Esophagus (tissue), 2 donors: Measurements from ENCODE around the gene RPS21. TPM values are rescaled to one million over a fixed set of nuclear protein-coding genes. Genes with fewer than 3 reads are reported as not detected.

Source experiments
- H3K27ac ChIP-seq, 2 donors: one replicate each; pipeline ENCODE4 v1.5.1; 2013; ENCODE audit warnings: low read depth in 2 of 2, mild to moderate bottlenecking in 2 of 2, inconsistent platforms in 1 of 2, low read length in 1 of 2, moderate library complexity in 1 of 2
- H3K27me3 ChIP-seq, 2 donors: one replicate each; pipeline ENCODE4 v1.6.1; 2013; ENCODE audit warnings: low read length in 2 of 2, control low read depth in 1 of 2, mild to moderate bottlenecking in 1 of 2; ENCODE audit not compliant: insufficient read depth in 2 of 2, control insufficient read depth in 1 of 2
- H3K36me3 ChIP-seq, 2 donors: one replicate each; pipeline ENCODE4 v1.6.1; 2013; ENCODE audit warnings: low read length in 1 of 2; ENCODE audit not compliant: control insufficient read depth in 2 of 2, insufficient read depth in 2 of 2
- H3K4me1 ChIP-seq, 2 donors: one replicate each; pipeline ENCODE4 v1.6.1; 2013; ENCODE audit warnings: low read length in 1 of 2; ENCODE audit not compliant: control insufficient read depth in 2 of 2, insufficient read depth in 2 of 2
- H3K4me3 ChIP-seq, 2 donors: one replicate each; pipeline ENCODE4 v1.5.1; 2013; ENCODE audit warnings: low read length in 2 of 2, mild to moderate bottlenecking in 2 of 2, low read depth in 1 of 2, moderate library complexity in 1 of 2
- H3K9me3 ChIP-seq, 2 donors: one replicate each; pipeline ENCODE4 v1.6.1; 2013; ENCODE audit warnings: mild to moderate bottlenecking in 2 of 2, low read depth in 1 of 2, low read length in 1 of 2, moderate library complexity in 1 of 2; ENCODE audit not compliant: control insufficient read depth in 2 of 2, insufficient read depth in 1 of 2
- WGBS, 2 donors: extraction: QIAGEN DNeasy Blood & Tissue Kit; methylation state at CpG; one replicate each; pipeline ENCODE4 v1.1.7; 2013; 5-methylcytosine and 5-hydroxymethylcytosine counted together
- polyA plus RNA-seq, 2 donors: library from polyadenylated mRNA; stranded (reverse); fragments of 200-250 nt; gene quantifications; one replicate each; pipeline ENCODE4 v1.2.3, GENCODE V29; 2013
- donor health status: healthy with polysubstance abuse.
- donor health status: Bipolar disorder and iron deficiency.

The RPS21 gene
- polyA plus RNA-seq, 2 donors: 4,370 to 5,155 TPM

- no peaks in the 10 kb centered on the region for H3K9me3 ChIP-seq
- peaks cover 0 to 9% of the 10 kb centered on the region in 2 donors for H3K36me3 ChIP-seq
- no peak overlapping the region for H3K4me3 ChIP-seq
- no peaks in the 10 kb centered on the region for H3K27me3 ChIP-seq
- 40 to 56% methylated on average over 6 to 7 of the region's 7 CpGs for WGBS, 2 donors
- H3K27ac ChIP-seq: peak overlapping the region; percentile 60 to 87
- peaks cover 39 to 78% of the 10 kb centered on the region in 2 donors for H3K4me1 ChIP-seq
These were observed 29.2 kb upstream of the RPS21 start for GRCh38 chr20:62357681-62358080.

DNA sequence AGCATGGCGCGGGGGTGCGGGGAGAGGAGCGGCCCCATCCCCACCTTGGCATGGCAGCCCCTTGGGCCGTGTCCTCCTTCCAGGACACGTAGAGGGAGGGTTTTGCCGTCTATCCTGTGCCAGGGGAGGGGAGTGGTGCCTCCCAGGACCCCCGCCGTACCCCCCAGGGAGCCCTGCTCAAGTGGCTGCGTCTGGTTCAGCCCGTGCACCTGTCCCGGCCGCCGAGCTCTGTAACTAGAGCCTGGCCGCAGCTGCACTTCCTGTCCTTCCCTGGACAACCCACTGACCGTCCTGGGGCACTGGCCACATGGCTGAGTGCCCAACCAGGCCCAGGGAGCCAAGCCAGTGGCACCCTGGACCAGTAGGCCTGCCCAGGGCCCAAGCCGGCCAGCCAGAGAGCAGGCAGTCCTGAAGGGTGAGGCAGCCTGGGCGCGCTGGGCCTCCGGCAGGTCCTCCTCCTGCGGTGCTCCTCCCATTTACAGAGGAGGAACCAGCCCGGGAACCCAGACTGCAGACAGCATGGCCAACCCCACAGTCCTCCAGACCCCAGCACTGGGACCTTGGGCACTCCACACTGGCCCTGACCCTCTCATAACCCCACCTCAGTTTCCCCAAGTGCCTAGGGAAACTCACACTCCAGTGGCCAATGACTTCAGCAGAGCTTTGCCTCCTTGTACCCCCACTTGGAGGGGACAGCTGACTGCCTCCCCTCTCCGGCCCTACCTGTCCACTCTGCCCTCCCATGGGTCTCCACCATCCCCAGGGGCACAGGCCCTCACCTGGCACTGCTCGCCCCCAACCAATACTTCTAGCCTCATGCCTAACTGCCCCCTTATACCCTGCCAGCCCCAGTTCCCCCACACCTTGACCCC, 28.5 kb upstream of the RPS21 start:
- Histone ChIP-seq H3K27ac (peak overlapping the region; percentile 60 to 87), H3K27me3 (no peaks in the 10 kb centered on the region), H3K36me3 (peaks cover 0 to 9% of the 10 kb centered on the region in 2 donors), H3K9me3 (no peaks in the 10 kb centered on the region), H3K4me1 (peaks cover 44 to 78% of the 10 kb centered on the region in 2 donors), H3K4me3 (no peak overlapping the region)
- 41 to 49% methylated on average over 24 of the region's 24 CpGs for WGBS, 2 donors

DNA sequence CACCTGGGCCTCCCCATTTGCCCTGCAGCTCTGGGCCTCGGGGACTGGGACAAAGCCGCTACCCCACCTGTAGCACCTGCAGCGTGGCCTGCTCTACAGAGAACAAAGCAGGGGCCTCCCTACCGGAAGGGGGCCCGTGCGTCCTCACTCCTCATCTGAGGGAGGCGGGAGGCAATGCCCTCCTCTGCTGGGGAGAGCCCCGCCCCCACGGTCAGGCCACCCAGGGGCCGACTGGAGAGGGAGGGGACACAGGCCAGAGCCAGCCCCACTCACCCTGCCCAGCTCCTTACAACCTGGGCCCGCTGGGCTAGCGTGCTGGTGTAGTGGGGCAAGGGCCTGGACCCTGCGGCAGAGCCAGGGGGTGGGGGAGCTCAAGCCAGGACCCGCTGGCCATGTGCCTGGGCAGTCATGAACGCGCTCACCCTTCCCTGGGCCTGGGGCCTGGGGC, 27.8 kb upstream of the RPS21 start:
- Histone ChIP-seq H3K27me3 (no peaks in the 10 kb centered on the region), H3K27ac (peak overlapping the region; percentile 60 to 87), H3K4me1 (peaks cover 43 to 85% of the 10 kb centered on the region in 2 donors), H3K4me3 (no peak overlapping the region), H3K9me3 (no peaks in the 10 kb centered on the region), H3K36me3 (peaks cover 0 to 10% of the 10 kb centered on the region in 2 donors)
- 35 to 50% methylated on average over 15 to 16 of the region's 16 CpGs for WGBS, 2 donors

DNA sequence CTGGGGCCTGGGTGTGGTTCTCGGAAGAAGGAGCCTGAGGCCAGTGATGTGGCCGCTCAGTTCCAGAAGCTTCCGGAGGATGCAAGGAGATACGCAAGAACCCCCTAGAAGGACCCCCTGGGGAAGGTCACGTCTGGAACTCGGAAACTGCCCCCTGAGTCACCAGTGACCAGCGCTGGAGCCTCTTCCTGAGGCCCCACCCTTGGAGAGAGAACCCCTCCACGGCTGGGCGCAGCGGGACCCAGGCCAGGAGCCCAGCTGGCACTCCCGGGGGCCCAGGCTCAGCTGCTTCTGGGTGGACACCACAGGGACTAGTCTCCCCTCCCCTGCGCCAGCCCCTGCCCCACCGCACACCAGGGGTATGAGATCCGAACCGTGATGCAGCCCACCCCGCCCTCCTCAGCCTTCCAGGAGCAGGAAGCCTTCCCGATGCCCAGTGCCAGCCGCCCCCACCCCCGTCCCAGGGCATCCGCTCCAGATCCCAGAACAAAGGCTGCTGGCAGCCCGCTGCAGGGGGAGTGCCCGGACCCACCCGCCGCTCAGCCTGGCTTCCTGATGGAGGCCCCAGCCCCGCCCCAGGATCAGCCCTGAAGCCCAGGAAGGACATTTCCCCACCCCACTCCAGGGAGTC, 27.3 kb upstream of the RPS21 start:
- Histone ChIP-seq H3K9me3 (no peaks in the 10 kb centered on the region), H3K27ac (peak overlapping the region; percentile 66 to 87), H3K36me3 (peaks cover 0 to 12% of the 10 kb centered on the region in 2 donors), H3K4me1 (peaks cover 46 to 89% of the 10 kb centered on the region in 2 donors), H3K4me3 (no peak overlapping the region), H3K27me3 (no peaks in the 10 kb centered on the region)
- WGBS, 2 donors: 27 to 45% methylated on average over 24 to 25 of the region's 25 CpGs

DNA sequence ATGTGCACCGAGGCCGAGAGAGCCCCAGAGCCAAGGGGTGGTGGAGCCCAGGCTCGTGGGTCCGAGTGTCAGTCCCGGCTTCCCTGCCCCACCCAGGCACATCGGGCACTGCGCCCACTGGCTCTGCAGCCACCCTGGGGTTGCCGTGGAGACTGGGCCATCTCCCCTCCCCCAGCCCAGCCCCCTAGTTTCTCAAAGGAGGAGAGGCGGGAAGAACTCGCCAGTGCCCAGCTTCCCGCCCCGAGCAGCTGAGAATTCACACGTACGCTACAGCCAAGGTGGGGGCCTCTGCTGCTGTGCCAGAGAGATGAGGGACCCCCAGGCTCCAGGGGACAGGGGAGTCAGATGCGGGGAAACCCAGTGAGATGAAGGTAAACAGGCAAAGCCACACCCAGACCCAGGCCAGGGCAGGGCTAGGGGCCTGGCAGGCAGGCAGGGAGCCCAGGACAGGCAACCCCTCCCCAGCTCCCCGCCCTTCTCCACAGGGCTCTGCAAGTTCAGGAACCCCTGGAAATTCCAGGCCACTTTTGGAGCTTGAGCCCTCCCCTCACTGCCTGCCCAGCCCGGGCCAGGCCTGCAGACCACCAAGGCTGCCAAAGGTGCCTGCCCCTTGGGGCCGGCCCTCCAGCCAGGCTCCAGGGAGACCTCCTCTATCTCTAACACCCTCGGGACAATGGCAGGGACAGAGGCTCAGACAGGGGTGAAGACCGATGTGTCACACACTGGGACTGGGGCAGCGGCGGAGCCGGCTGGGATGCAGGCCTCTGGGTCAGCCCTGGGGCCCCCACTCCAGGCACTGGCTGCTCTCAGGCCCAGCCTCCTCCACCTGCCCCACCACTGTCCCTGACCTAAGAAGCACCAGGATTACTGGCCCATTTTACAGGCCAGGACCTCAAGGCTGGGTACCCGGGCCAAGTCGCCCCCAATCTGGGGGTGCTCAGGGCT, 25.8 kb upstream of the RPS21 start:
- Histone ChIP-seq H3K27me3 (no peaks in the 10 kb centered on the region), H3K4me1 (peaks cover 35 to 81% of the 10 kb centered on the region in 2 donors), H3K36me3 (peaks cover 0 to 10% of the 10 kb centered on the region in 2 donors), H3K9me3 (no peaks in the 10 kb centered on the region), H3K27ac (peak overlapping the region; percentile 62 to 88), H3K4me3 (no peak overlapping the region)
- 31 to 53% methylated on average over 25 of the region's 25 CpGs for WGBS, 2 donors

GRCh38 chr20:62361799-62362589, 24.9 kb upstream of the RPS21 start:
- peaks cover 35 to 76% of the 10 kb centered on the region in 2 donors for H3K4me1 ChIP-seq
- no peaks in the 10 kb centered on the region for H3K9me3 ChIP-seq
- WGBS, 2 donors: 54% methylated on average over 33 to 34 of the region's 34 CpGs
- H3K4me3 ChIP-seq: no peak overlapping the region
- peak overlapping the region; percentile 62 to 88 for H3K27ac ChIP-seq
- H3K27me3 ChIP-seq: no peaks in the 10 kb centered on the region
- peaks cover 0 to 10% of the 10 kb centered on the region in 2 donors for H3K36me3 ChIP-seq

- WGBS, 2 donors: 43 to 46% methylated on average over 13 of the region's 13 CpGs
- peaks cover 0 to 10% of the 10 kb centered on the region in 2 donors for H3K36me3 ChIP-seq
- no peaks in the 10 kb centered on the region for H3K27me3 ChIP-seq
- no peak overlapping the region for H3K4me3 ChIP-seq
- peaks cover 29 to 74% of the 10 kb centered on the region in 2 donors for H3K4me1 ChIP-seq
- no peaks in the 10 kb centered on the region for H3K9me3 ChIP-seq
- H3K27ac ChIP-seq: peak overlapping the region in 1 of 2 donors; percentile 88
These were observed 24.3 kb upstream of the RPS21 start for GRCh38 chr20:62362590-62362940.

DNA sequence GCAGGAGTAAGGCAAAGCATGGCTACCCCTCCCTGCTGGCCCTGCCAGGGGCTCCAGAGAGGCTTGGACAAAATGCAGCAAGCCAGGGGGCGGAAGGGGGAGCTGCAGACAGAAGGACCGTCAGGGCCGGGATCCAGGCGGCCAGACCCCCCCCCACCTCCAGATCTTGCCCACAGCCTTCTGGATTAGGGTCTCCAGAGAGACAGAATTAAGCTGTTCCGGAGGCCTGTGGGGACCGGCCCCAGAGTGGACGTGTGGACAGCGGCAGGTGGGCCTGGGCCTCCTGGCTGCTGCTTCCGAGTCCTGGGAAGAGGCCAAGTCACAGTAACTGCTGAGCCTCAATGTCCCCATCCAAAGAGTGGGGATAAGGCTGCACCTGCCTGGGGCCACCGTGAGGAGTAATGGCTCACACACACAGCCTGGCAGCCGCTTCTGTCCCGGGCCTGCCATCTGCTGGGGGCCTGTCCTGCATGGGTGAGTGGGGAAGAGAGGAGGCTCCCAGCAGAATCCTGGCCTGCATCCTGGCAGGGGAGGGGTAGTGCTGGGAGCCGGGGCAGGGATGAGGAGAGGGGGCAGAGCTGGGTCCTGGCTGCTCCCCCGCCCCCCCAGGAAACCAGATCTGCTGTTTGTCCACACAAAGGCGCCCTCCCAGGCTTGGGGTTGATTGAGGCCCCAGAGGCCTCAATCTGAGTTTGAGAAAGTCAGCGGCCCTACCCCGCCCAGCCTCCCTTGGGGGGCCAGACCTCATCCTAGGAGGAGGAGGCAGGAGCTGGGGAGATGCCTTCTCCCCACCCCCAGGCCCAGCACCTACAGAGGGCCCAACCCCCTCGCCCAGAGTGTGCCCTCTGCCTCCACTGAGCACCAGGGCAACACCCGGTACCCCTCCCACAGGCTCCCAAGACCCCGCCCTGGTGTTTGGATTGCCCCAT, 23.6 kb upstream of the RPS21 start:
- Histone ChIP-seq H3K4me3 (no peak overlapping the region), H3K36me3 (peaks cover 0 to 10% of the 10 kb centered on the region in 2 donors), H3K27me3 (no peaks in the 10 kb centered on the region), H3K27ac (peak overlapping the region; percentile 55 to 91), H3K9me3 (no peaks in the 10 kb centered on the region), H3K4me1 (peaks cover 30 to 74% of the 10 kb centered on the region in 2 donors)
- 43 to 63% methylated on average over 20 of the region's 20 CpGs for WGBS, 2 donors
